Type B pancreatic cell (in vitro differentiated cells): ENCODE results near the gene TMEM33. TPM values are rescaled to one million over a fixed set of nuclear protein-coding genes. Genes with fewer than 3 reads are reported as not detected.
A peak's percentile ranks its signal among the peaks of the same experiment; 100 is the strongest.

ENCODE experiments used
- DNase-seq: peaks from one replicate; pipeline ENCODE4 v3.0.0; 2021; ENCODE audit warnings: mixed read lengths; ENCODE audit not compliant: unreplicated experiment; ENCODE audit errors: extremely low spot score
- H3K27ac Mint-ChIP-seq: 2 replicates; pipeline ENCODE4 v1.8.0; 2021; ENCODE audit warnings: mild to moderate bottlenecking, mixed read lengths
- H3K27me3 Mint-ChIP-seq: 2 replicates; pipeline ENCODE4 v1.8.0; 2021; ENCODE audit warnings: mixed read lengths
- H3K36me3 Mint-ChIP-seq: 2 replicates; pipeline ENCODE4 v1.8.0; 2021; ENCODE audit warnings: mixed read lengths
- H3K4me1 Mint-ChIP-seq: one replicate; pipeline ENCODE4 v1.8.0; 2021; ENCODE audit warnings: mixed read lengths; ENCODE audit not compliant: unreplicated experiment
- H3K4me3 Mint-ChIP-seq: 2 replicates; pipeline ENCODE4 v1.8.0; 2021; ENCODE audit warnings: mild to moderate bottlenecking, mixed read lengths
- H3K9me3 Mint-ChIP-seq: 2 replicates; pipeline ENCODE4 v1.8.0; 2021; ENCODE audit warnings: mixed read lengths
- total RNA-seq: library from RNA; stranded (reverse); gene quantifications from 2 replicates; pipeline ENCODE4 v1.2.1, GENCODE V29; 2021; ENCODE audit warnings: low replicate concordance
- TF ChIP-seq, protein P1 (sequence below): fragments of 200-600 bp; sonication (generic); conservative IDR thresholded peaks from 2 replicates; pipeline ENCODE4 v1.5.0; 2021; ENCODE audit warnings: antibody characterized with exemption, mild to moderate bottlenecking

The TMEM33 gene
- total RNA-seq, 1 donor from 2014 or later = 60.5 TPM

- Mint-ChIP-seq H3K4me1 (peaks cover 9% of the 10 kb centered on the region), H3K4me3 (no peak overlapping the region), H3K9me3 (no peaks in the 10 kb centered on the region), H3K27ac (no peak overlapping the region), H3K27me3 (no peaks in the 10 kb centered on the region), H3K36me3 (peaks cover 28% of the 10 kb centered on the region)
- TF ChIP-seq, protein P1, sequence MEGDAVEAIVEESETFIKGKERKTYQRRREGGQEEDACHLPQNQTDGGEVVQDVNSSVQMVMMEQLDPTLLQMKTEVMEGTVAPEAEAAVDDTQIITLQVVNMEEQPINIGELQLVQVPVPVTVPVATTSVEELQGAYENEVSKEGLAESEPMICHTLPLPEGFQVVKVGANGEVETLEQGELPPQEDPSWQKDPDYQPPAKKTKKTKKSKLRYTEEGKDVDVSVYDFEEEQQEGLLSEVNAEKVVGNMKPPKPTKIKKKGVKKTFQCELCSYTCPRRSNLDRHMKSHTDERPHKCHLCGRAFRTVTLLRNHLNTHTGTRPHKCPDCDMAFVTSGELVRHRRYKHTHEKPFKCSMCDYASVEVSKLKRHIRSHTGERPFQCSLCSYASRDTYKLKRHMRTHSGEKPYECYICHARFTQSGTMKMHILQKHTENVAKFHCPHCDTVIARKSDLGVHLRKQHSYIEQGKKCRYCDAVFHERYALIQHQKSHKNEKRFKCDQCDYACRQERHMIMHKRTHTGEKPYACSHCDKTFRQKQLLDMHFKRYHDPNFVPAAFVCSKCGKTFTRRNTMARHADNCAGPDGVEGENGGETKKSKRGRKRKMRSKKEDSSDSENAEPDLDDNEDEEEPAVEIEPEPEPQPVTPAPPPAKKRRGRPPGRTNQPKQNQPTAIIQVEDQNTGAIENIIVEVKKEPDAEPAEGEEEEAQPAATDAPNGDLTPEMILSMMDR = no peak
- DNase-seq = no peak
These were observed 5.6 kb downstream of the TMEM33 start for GRCh38 chr4:41940834-41941233.

- no peak for DNase-seq
- TF ChIP-seq, protein P1 = no peak
- no peaks in the 10 kb centered on the region for H3K27me3 Mint-ChIP-seq
These were observed 8.3 kb downstream of the TMEM33 start for GRCh38 chr4:41943506-41943905.

GRCh38 chr4:41944089-41944488 is 8.9 kb downstream of the TMEM33 start:
- no peaks in the 10 kb centered on the region for H3K9me3 Mint-ChIP-seq
- H3K36me3 Mint-ChIP-seq = peaks cover 21% of the 10 kb centered on the region
- no peak for DNase-seq

More at GRCh38 chr4:41943506-41943905, 8.3 kb downstream of the TMEM33 start:
- Mint-ChIP-seq H3K36me3 (peaks cover 24% of the 10 kb centered on the region), H3K27ac (no peak overlapping the region), H3K4me3 (no peak overlapping the region), H3K4me1 (peaks cover 3% of the 10 kb centered on the region), H3K9me3 (no peaks in the 10 kb centered on the region)

DNA sequence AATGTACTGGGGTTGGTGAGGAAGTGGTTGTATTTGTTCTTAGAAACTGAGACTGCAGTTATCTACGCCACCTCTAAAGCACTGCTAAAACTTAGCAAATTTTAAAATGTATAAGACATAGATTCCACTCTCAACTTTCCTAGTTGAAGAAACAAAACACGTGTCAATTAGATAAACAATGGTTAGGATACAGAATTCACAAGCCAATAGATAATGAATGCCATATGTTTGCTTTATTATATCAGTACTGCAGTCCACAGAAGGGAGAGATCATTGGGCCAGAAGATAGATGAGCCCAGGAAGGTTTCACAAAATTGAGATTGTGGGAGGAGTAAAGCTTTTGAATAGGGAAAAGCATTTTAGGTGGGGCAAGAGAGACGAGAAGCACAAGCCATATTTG is 14.3 kb downstream of the TMEM33 start:
- no peak for DNase-seq
- TF ChIP-seq, protein P1 = no peak
- H3K4me1 Mint-ChIP-seq = no peaks in the 10 kb centered on the region
- H3K27ac Mint-ChIP-seq = no peak overlapping the region
- H3K27me3 Mint-ChIP-seq = no peaks in the 10 kb centered on the region
- H3K36me3 Mint-ChIP-seq = peaks cover 32% of the 10 kb centered on the region
- H3K4me3 Mint-ChIP-seq = no peak overlapping the region
- no peaks in the 10 kb centered on the region for H3K9me3 Mint-ChIP-seq

More at GRCh38 chr4:41944089-41944488, 8.9 kb downstream of the TMEM33 start:
- Mint-ChIP-seq H3K27me3 (no peaks in the 10 kb centered on the region), H3K27ac (no peak overlapping the region), H3K4me3 (no peak overlapping the region), H3K4me1 (no peaks in the 10 kb centered on the region)
- TF ChIP-seq, protein P1 = no peak

- TF ChIP-seq, protein P1 = peak; percentile 57
- Mint-ChIP-seq H3K9me3 (no peaks in the 10 kb centered on the region), H3K27me3 (no peaks in the 10 kb centered on the region), H3K4me1 (no peaks in the 10 kb centered on the region), H3K27ac (no peak overlapping the region), H3K4me3 (no peak overlapping the region), H3K36me3 (peaks cover 15% of the 10 kb centered on the region)
- no peak for DNase-seq
These were observed 22.4 kb downstream of the TMEM33 start for GRCh38 chr4:41957634-41958033.

DNA sequence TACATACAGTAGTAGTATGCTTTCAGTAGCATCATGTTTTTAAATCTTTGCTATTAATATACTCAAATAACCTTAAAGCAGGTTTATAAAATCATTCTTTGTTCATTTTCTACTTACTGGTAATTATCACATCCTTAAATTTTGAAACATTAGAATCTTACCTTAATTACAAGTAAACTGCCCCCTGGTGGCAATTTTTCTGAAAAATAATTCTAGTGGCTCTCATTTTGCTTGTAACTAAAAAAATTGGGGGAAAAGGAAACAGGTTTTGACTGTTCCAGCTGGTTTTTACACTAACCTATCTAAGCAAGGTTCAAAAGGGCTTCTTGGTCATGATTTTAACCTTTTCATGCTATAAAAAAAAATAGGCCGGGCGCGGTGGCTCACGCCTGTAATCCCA is 27.9 kb downstream of the TMEM33 start:
- H3K9me3 Mint-ChIP-seq = peaks cover 1% of the 10 kb centered on the region
- H3K36me3 Mint-ChIP-seq = peaks cover 7% of the 10 kb centered on the region
- H3K4me3 Mint-ChIP-seq = no peak overlapping the region
- no peaks in the 10 kb centered on the region for H3K4me1 Mint-ChIP-seq
- DNase-seq = no peak
- no peaks in the 10 kb centered on the region for H3K27me3 Mint-ChIP-seq
- no peak overlapping the region for H3K27ac Mint-ChIP-seq
- TF ChIP-seq, protein P1 = peak; percentile 69
